Mesenteric fat pad (tissue), 1 donor: ENCODE results near the gene RASA4B. TPM values are rescaled to one million over a fixed set of nuclear protein-coding genes. Genes with fewer than 3 reads are reported as not detected.
A peak's percentile ranks its signal among the peaks of the same experiment; 100 is the strongest.

ENCODE experiments used
- DNase-seq: peaks from one replicate; pipeline ENCODE4 v3.0.0-alpha.2; 2020; ENCODE audit warnings: low spot score
- microRNA-seq: library from miRNA; unstranded; fragments of <30 nt; microRNA quantifications from one replicate; pipeline ENCODE4 v1.2.0, GENCODE V29; 2020; ENCODE audit warnings: borderline number of aligned reads
- total RNA-seq: library from RNA; stranded (reverse); fragmentation: NEBNext Ultra II Directional; extraction: Animal tissue kit (Norgen Biotek cat#: 25700); gene quantifications from one replicate; pipeline ENCODE4 v1.2.1, GENCODE V29; 2021
- donor health status: DM: yes; HTN: yes; CAD: no.

Gene RASA4B
- total RNA-seq, 1 donor from 2014 or later, result 16.3 TPM

- DNase-seq, result no peak
These were observed 63.1 kb downstream of the RASA4B start for GRCh38 chr7:102454468-102454867.

GRCh38 chr7:102453319-102453718, 64.3 kb downstream of the RASA4B start:
- DNase-seq, result no peak

DNA sequence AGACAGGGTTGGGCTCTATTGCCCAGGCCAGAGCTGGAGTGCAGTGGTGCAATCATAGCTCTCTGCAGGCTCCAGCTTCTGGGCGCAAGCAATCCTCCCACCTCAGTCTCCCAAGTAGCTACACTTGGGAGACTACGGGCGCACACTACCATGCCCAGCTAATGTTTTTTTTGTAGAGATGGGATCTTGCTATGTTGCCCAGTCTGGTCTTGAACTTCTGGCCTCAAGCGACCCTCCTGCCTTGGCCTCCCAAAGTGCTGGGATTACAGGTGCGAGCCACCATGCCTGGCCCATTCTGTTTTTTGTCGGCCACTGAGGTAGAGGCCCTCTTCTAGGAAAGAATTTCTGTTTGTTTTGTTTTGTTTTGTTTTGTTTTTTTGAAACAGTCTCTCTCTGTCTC, 65.1 kb downstream of the RASA4B start:
- no peak for DNase-seq

DNA sequence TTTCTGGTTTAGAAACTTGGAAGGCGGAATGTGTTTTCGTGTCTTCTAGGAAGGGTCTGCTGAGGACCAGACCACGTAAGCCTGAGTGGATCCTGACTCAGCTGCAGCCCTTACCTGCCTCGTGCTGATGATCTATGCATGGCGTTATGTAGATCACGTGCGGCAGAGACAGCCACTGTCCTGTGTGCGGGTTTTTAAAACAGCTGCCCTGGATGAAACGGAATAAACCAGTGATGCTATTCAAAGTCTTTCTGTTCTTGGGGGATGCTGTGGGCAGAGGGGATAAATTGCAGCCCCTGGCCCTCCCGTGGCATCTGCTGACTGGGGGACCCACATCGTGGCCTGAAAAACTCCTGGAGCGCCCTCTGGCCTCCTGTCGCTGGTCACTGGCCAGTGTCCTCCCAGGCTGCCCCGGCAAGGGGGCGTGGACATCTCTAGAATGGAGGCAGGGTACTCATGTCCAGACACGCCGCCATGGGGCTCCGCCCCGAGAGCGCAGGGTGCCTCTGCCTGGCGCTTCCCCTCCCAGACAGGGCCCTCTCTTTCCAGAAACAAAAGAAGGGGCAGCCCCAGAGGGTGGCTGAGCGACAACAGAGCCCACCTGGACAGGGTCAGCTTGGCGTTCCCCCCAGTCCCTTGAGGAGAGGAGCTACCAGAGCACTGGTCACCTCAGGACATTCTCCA, 66.1 kb downstream of the RASA4B start:
- DNase-seq, result no peak

DNA sequence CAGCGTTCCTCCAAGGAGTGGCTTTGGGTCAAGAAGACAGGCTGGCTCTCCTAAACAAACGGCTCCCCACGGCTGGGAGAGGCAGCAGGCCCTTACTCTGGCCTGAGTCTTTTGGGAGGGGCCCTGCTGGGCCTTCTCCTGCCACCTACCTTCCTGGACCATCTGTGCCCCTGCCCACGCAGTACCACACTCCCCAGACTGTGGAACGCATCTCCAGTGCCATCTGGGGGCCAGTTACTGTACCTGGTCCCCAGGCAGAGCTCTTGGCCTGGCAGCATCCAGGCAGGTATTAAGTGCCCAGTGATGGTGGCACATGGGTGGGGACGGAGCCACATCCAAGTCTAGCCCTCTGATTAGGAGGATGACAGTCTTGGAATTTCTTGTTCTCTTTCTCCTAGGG, 67.3 kb downstream of the RASA4B start:
- DNase-seq, result no peak

DNA sequence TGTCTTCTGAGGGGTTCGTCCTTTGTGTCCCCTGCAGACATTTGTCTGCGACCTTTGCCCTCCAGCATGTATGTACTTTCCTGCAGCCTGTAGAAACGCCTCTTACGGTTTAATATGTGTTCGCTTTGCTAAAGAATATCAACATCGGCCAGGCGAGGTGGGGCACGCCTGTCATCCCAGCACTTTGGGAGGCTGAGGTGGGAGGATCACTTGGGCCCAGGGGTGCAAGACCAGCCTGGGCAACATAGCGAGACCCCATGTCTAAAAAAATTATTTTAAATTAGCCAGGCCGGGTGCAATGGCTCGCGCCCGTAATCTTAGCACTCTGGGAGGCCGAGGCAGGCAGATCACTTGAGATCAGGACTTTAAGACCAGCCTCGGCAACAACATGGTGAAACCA, 68.4 kb downstream of the RASA4B start:
- DNase-seq, result no peak

DNA sequence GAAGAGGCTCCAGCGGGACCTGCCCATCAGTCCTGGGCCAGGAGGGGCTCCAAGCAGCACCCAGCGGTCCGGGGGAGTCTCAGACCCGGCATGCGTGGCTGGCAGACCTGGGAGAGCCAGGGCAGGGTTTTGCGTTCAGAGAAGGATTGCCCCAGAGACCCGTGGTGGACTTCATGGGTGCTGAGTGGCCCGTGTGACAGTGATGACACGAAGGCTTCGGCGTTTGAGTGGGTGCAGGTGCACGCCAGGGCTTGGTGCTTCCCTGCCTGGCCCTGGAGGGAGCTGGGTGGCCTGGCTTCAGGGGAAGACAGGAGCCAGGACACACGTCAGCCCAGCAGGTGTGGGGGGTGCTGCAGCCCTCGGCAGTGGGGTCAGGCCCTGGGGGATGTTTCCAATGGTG, 70.3 kb downstream of the RASA4B start:
- no peak for DNase-seq

GRCh38 chr7:102446387-102447156, 71.0 kb downstream of the RASA4B start:
- DNase-seq, result no peak

GRCh38 chr7:102445674-102446071, 71.9 kb downstream of the RASA4B start:
- DNase-seq, result no peak

DNA sequence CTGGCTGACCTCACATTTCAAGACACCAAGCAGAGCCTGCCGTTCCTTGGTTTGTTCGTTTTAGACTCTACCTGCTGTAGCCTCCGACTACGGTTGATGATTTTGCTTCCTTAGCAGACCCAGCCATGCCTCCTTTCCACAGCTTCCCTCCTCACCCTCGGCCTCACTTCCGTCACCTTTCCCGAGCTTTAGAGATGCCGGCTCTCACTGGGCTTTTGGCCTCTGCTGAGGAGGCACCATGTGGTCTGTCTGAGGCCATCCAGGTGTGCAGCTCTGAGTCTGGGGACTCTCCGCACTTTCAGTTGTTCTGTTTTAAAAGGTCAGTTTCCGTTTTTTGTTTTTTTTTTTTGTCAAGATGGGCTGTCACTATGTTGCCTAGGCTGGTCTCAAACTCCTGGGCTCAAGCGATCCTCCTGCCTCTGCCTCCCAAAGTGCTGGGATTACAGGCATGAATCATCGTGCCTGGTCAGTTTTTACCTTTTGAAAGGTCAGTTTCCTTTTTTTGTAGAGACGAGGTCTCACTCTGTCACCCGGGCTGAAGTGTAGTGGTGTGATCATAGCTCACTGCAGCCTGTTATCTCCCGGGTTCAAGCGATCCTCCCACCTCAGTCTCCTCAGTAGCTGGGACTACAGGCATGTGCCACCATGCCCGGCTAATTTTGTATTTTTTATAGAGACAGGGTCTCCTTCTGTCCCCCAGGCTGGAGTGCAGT, 72.5 kb downstream of the RASA4B start:
- no peak for DNase-seq

- DNase-seq, result no peak
These were observed 77.4 kb downstream of the RASA4B start for GRCh38 chr7:102439963-102440795.

- DNase-seq, result no peak
These were observed 81.5 kb downstream of the RASA4B start for GRCh38 chr7:102436118-102436517.

GRCh38 chr7:102434039-102434486, 83.5 kb downstream of the RASA4B start:
- no peak for DNase-seq

DNA sequence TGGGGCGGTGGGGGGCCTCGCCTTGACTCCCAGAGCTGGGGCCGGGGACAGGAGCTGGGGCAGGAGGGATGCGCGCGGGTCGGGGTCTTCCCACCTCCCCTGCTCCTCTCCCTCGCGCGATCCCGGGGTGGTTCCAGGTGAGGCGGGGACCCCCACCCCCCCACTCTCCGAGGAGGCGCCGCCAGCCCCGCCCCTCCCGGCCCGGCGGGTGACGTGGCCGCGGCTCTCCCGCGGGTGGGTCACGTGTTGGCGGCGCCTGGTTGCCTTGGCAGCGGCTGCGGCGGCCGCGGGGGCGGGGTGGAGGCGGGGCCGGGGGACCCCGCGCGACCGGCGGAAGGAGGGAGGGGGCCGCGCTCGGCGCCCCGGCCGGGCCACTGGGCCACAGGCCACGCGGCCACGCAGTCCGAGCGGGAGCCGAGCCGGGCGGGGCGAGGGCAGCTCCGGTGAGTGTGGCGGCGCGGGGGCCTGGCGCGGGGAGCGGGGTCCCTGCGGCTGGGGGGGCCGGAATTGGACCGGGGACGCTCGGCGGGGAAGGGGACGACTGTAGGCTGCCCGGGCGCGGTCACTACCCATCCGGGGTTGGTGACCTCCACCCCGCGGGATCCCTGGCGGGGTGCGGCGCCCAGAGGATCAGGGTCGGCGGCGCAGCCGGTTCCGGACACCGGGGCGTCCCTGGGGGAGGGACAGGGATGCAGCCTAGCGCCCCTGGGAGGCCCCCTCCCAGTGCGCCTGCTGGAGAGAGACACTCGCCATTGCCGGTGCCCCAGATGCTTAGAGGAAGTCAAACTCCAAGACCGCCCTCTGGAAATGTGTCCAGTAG, 84.1 kb downstream of the RASA4B start, which contains the start of gene ORAI2:
TSS of gene ORAI2 (plus strand) at position 357 of the 820 bp plus-strand sequence. CDS start 5,382 bp downstream, outside the sequence.
- peak; percentile 95 for DNase-seq

Small RNA genes lying within 50 kb of the gene (microRNA-seq; reads per million reads assigned to microRNA genes)
- gene MIR4467 (not detected), gene MIR5090 (not detected)

Other genes with a start within 250 kb of the RASA4B start
- 8.9 TPM for gene SH2B2, start 230.9 kb downstream of the RASA4B start, total RNA-seq
- gene SPDYE6, start 161.3 kb downstream of the RASA4B start, total RNA-seq, result not detected
- 19.3 TPM for gene PRKRIP1, start 121.4 kb downstream of the RASA4B start, total RNA-seq
- gene ORAI2, start 84.2 kb downstream of the RASA4B start, total RNA-seq, result 33.7 TPM
- 7.0 TPM for gene ALKBH4, start 52.9 kb downstream of the RASA4B start, total RNA-seq
- gene LRWD1, start 52.8 kb downstream of the RASA4B start, total RNA-seq, result 14.8 TPM
- gene POLR2J, start 38.9 kb downstream of the RASA4B start, total RNA-seq, result 43.6 TPM
- 9.9 TPM for gene UPK3BL2, start 25.9 kb upstream of the RASA4B start, total RNA-seq
- not detected for gene SPDYE2, start 33.4 kb upstream of the RASA4B start, total RNA-seq
- gene POLR2J3, start 54.8 kb upstream of the RASA4B start, total RNA-seq, result 23.5 TPM
- 52.4 TPM for gene RASA4, start 99.0 kb upstream of the RASA4B start, total RNA-seq
- gene UPK3BL1, start 125.0 kb upstream of the RASA4B start, total RNA-seq, result 15.7 TPM
- not detected for gene SPDYE2B, start 132.5 kb upstream of the RASA4B start, total RNA-seq
- 7.1 TPM for gene POLR2J2, start 153.9 kb upstream of the RASA4B start, total RNA-seq
- gene FAM185A, start 231.2 kb upstream of the RASA4B start, total RNA-seq, result 4.1 TPM